ENCODE data around the gene ATP1A2. TPM values are rescaled to one million over a fixed set of nuclear protein-coding genes. Genes with fewer than 3 reads are reported as not detected.

The ATP1A2 gene
- total and polyA plus RNA-seq, 2 donors (not counting 3 experiments of a cell fraction or from before 2014, with no cell fraction given): not detected

DNA sequence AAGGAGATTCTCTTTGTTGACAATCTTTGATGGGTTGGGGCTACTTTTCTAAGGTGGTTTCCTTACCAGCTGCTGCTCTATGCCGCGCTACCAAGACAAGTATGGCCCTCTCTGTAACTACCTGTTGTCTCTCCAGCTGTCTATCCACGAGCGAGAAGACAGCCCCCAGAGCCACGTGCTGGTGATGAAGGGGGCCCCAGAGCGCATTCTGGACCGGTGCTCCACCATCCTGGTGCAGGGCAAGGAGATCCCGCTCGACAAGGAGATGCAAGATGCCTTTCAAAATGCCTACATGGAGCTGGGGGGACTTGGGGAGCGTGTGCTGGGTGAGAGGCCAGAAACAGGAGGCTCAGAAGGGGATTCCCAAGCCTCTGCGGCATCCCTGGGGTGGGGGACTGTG, 14.4 kb downstream of the ATP1A2 start:
- dilution Hi-C loops (cut with MboI; ENCODE audit: extremely low pct_ligation_motif_present, low sequenced_read_pairs): no loop called here
- ChIA-PET POLR2A (no interaction called here), CTCF (interaction anchor here (1.0 to 1.1 kb wide), 2 partner anchors 21 to 122 kb away, joined by 3 to 5 read pairs; no protein-coding TSS in a partner anchor)
- Histone ChIP-seq H3K9ac (replicated peaks; ENCODE audit: extremely low read depth, insufficient read depth, low read length) (no peak overlapping the region), H3K9me3 (replicated peaks; ENCODE audit: control insufficient read depth, insufficient read depth, low read length) (no peaks in the 10 kb centered on the region), H3K9me1 (replicated peaks; ENCODE audit: control insufficient read depth, extremely low read depth, insufficient read depth, low read length) (no peaks in the 10 kb centered on the region), H4K20me1 (replicated peaks; ENCODE audit: control insufficient read depth, extremely low read depth, insufficient read depth, low read length) (no peaks in the 10 kb centered on the region), H3K27me3 (ENCODE audit: control insufficient read depth in 2 of 2, insufficient read depth in 2 of 2, low read length in 2 of 2) (no peaks in the 10 kb centered on the region), H3K27ac (ENCODE audit: insufficient read depth, low read depth, low read length) (no peak overlapping the region), H3K4me1 (ENCODE audit: control insufficient read depth, extremely low read depth, insufficient read depth, low read length) (no peaks in the 10 kb centered on the region), H3K4me3 (replicated peaks in 1 of 3; ENCODE audit: insufficient read depth in 1 of 3, low read depth in 1 of 3, low read length in 3 of 3) (no peak overlapping the region), H3K36me3 (ENCODE audit: control insufficient read depth in 2 of 2, extremely low read depth in 1 of 2, insufficient read depth in 2 of 2, low read length in 2 of 2) (no peaks in the 10 kb centered on the region), H3K4me2 (ENCODE audit: insufficient read depth, low read length) (no peak overlapping the region), H3K79me2 (ENCODE audit: control insufficient read depth, insufficient read depth, low read length) (no peaks in the 10 kb centered on the region), H2AFZ (ENCODE audit: low read depth, low read length) (no peak overlapping the region)
- no TSS peak for BruUV-seq (replicated peaks)
- intact Hi-C loops (cut with micrococcal nuclease): no loop called here
- DNase-seq (ENCODE audit: low read depth, low spot score): no peak
- TF ChIP-seq JUN (IDR thresholded peaks at IDR 0.05; ENCODE audit: borderline replicate concordance, insufficient read depth, insufficient read length, low read depth): no peak
- TF ChIP-seq POLR2AphosphoS5 (IDR thresholded peaks at IDR 0.05; ENCODE audit: insufficient read depth, low read depth, low read length): no peak
- TF ChIP-seq MYC (IDR thresholded peaks at IDR 0.05; ENCODE audit: low read depth, low read length): no peak
- no peak for TF ChIP-seq EZH2 (IDR thresholded peaks at IDR 0.05; ENCODE audit: borderline replicate concordance, low read depth, low read length, severe bottlenecking)
- no peak for FAIRE-seq

- no peak overlapping the region for H3K9ac ChIP-seq (replicated peaks; ENCODE audit: extremely low read depth, insufficient read depth, low read length)
- dilution Hi-C loops (cut with MboI; ENCODE audit: extremely low pct_ligation_motif_present, low sequenced_read_pairs): no loop called here
Observed at GRCh38 chr1:160130486-160130885, 14.9 kb downstream of the ATP1A2 start.

More at GRCh38 chr1:160130486-160130885, 14.9 kb downstream of the ATP1A2 start:
- Histone ChIP-seq H3K27ac (ENCODE audit: insufficient read depth, low read depth, low read length) (no peak overlapping the region), H3K9me1 (replicated peaks; ENCODE audit: control insufficient read depth, extremely low read depth, insufficient read depth, low read length) (no peaks in the 10 kb centered on the region), H4K20me1 (replicated peaks; ENCODE audit: control insufficient read depth, extremely low read depth, insufficient read depth, low read length) (no peaks in the 10 kb centered on the region), H3K79me2 (ENCODE audit: control insufficient read depth, insufficient read depth, low read length) (no peaks in the 10 kb centered on the region), H3K36me3 (ENCODE audit: control insufficient read depth in 2 of 2, extremely low read depth in 1 of 2, insufficient read depth in 2 of 2, low read length in 2 of 2) (no peaks in the 10 kb centered on the region), H3K4me3 (replicated peaks in 1 of 3; ENCODE audit: insufficient read depth in 1 of 3, low read depth in 1 of 3, low read length in 3 of 3) (no peak overlapping the region), H3K9me3 (replicated peaks; ENCODE audit: control insufficient read depth, insufficient read depth, low read length) (no peaks in the 10 kb centered on the region), H3K4me1 (ENCODE audit: control insufficient read depth, extremely low read depth, insufficient read depth, low read length) (no peaks in the 10 kb centered on the region), H3K4me2 (ENCODE audit: insufficient read depth, low read length) (no peak overlapping the region), H3K27me3 (ENCODE audit: control insufficient read depth in 2 of 2, insufficient read depth in 2 of 2, low read length in 2 of 2) (no peaks in the 10 kb centered on the region), H2AFZ (ENCODE audit: low read depth, low read length) (no peak overlapping the region)
- CTCF ChIA-PET: interaction anchor here (1.0 to 1.1 kb wide), 2 partner anchors 21 to 121 kb away, joined by 3 to 5 read pairs; no protein-coding TSS in a partner anchor
- FAIRE-seq: no peak
- no peak for DNase-seq (ENCODE audit: low read depth, low spot score)
- intact Hi-C loops (cut with micrococcal nuclease): no loop called here
- BruUV-seq (replicated peaks): no TSS peak
- TF ChIP-seq, protein P1, sequence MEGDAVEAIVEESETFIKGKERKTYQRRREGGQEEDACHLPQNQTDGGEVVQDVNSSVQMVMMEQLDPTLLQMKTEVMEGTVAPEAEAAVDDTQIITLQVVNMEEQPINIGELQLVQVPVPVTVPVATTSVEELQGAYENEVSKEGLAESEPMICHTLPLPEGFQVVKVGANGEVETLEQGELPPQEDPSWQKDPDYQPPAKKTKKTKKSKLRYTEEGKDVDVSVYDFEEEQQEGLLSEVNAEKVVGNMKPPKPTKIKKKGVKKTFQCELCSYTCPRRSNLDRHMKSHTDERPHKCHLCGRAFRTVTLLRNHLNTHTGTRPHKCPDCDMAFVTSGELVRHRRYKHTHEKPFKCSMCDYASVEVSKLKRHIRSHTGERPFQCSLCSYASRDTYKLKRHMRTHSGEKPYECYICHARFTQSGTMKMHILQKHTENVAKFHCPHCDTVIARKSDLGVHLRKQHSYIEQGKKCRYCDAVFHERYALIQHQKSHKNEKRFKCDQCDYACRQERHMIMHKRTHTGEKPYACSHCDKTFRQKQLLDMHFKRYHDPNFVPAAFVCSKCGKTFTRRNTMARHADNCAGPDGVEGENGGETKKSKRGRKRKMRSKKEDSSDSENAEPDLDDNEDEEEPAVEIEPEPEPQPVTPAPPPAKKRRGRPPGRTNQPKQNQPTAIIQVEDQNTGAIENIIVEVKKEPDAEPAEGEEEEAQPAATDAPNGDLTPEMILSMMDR (IDR thresholded peaks at IDR 0.05; ENCODE audit: extremely low read depth in 1 of 2, insufficient read depth in 1 of 2, low read depth in 1 of 2, low read length in 2 of 2): no peak
- TF ChIP-seq MAX (IDR thresholded peaks at IDR 0.05; ENCODE audit: insufficient read depth, insufficient read length) (no peak), FOS (IDR thresholded peaks at IDR 0.05; ENCODE audit: borderline replicate concordance, insufficient read depth, low read length) (no peak), POLR2A (IDR thresholded peaks at IDR 0.05; ENCODE audit: low read depth, low read length) (no peak), EZH2 (IDR thresholded peaks at IDR 0.05; ENCODE audit: borderline replicate concordance, low read depth, low read length, severe bottlenecking) (no peak), JUN (IDR thresholded peaks at IDR 0.05; ENCODE audit: borderline replicate concordance, insufficient read depth, insufficient read length, low read depth) (no peak), POLR2AphosphoS5 (IDR thresholded peaks at IDR 0.05; ENCODE audit: insufficient read depth, low read depth, low read length) (no peak), MYC (IDR thresholded peaks at IDR 0.05; ENCODE audit: low read depth, low read length) (no peak), GATA2 (IDR thresholded peaks at IDR 0.05; ENCODE audit: insufficient read depth, insufficient read length, low read depth, low read length) (no peak)
- POLR2A ChIA-PET: no interaction called here

All from endothelial cell of umbilical vein (primary cell).